HEK293 (cell line): ENCODE data around the gene TAMALIN.

Source experiments
- CTCF ChIP-seq: fragments of 450-650 bp; formaldehyde crosslinking; IDR thresholded peaks from 2 replicates; pipeline ENCODE4 v1.5.1; 2016; ENCODE audit warnings: missing biosample characterization, missing genetic modification characterization
- ZNF140 ChIP-seq: fragments of 450-650 bp; formaldehyde crosslinking; IDR thresholded peaks from 2 replicates; pipeline ENCODE4 v1.5.1; 2016; ENCODE audit warnings: missing biosample characterization, missing genetic modification characterization

- no peak for TF ChIP-seq CTCF
- TF ChIP-seq ZNF140 = no peak
These were observed 39.1 kb downstream of the TAMALIN start for GRCh38 chr12:52045794-52046199.
